GM23338 (cell line): Measurements from ENCODE around the gene SETDB2. TPM values are rescaled to one million over a fixed set of nuclear protein-coding genes. Genes with fewer than 3 reads are reported as not detected.

Experiments
- ATAC-seq: fragments of 200-7000 bp; cut with Tn5 transposase; 3 replicates; pipeline ENCODE4 v1.9.1; 2020
- DNase-seq: peaks from one replicate; pipeline ENCODE4 v3.0.0-alpha.2; 2015; ENCODE audit warnings: low spot score
- H2AFZ ChIP-seq: fragments of 200-600 bp; sonication (generic); 2 replicates; pipeline ENCODE4 v1.8.0; 2016; ENCODE audit warnings: antibody characterized with exemption, mild to moderate bottlenecking, moderate library complexity
- H3F3A ChIP-seq: fragments of 200-600 bp; sonication (generic); replicated peaks from 2 replicates; pipeline ENCODE4 v1.8.0; 2017; ENCODE audit warnings: antibody characterized with exemption, mixed run types, low read depth
- H3K27ac ChIP-seq: fragments of 200-600 bp; sonication (generic); 2 replicates; pipeline ENCODE4 v1.6.1; 2016; ENCODE audit warnings: low read depth
- H3K27me3 ChIP-seq: fragments of 200-600 bp; sonication (generic); 2 replicates; pipeline ENCODE4 v1.8.0; 2016; ENCODE audit warnings: mild to moderate bottlenecking, mixed run types, moderate library complexity; ENCODE audit not compliant: insufficient read depth
- H3K36me3 ChIP-seq: fragments of 200-600 bp; sonication (generic); 2 replicates; pipeline ENCODE4 v1.8.0; 2016; ENCODE audit warnings: mild to moderate bottlenecking; ENCODE audit not compliant: insufficient read depth
- H3K4me1 ChIP-seq: fragments of 200-600 bp; sonication (generic); 2 replicates; pipeline ENCODE4 v1.8.0; 2016; ENCODE audit warnings: mild to moderate bottlenecking, moderate library complexity; ENCODE audit not compliant: insufficient read depth
- H3K4me2 ChIP-seq: fragments of 200-600 bp; sonication (generic); 2 replicates; pipeline ENCODE4 v1.7.1; 2017; ENCODE audit warnings: mixed run types
- H3K4me3 ChIP-seq: fragments of 200-600 bp; sonication (generic); 2 replicates; pipeline ENCODE4 v1.6.1; 2016; ENCODE audit warnings: mixed run types
- H3K79me2 ChIP-seq: fragments of 200-600 bp; sonication (generic); replicated peaks from 2 replicates; pipeline ENCODE4 v1.8.0; 2017; ENCODE audit warnings: mild to moderate bottlenecking; ENCODE audit not compliant: insufficient read depth
- H3K9me2 ChIP-seq: fragments of 200-600 bp; sonication (generic); 2 replicates; pipeline ENCODE4 v1.8.0; 2017; ENCODE audit not compliant: insufficient read depth
- H4K20me1 ChIP-seq: fragments of 200-600 bp; sonication (generic); replicated peaks from 2 replicates; pipeline ENCODE4 v1.8.0; 2017; ENCODE audit warnings: mild to moderate bottlenecking; ENCODE audit not compliant: insufficient read depth
- H3K27ac Mint-ChIP-seq: 2 replicates; pipeline ENCODE4 v1.8.0; 2020; ENCODE audit warnings: inconsistent platforms, mild to moderate bottlenecking, moderate library complexity, mixed read lengths
- H3K27me3 Mint-ChIP-seq: 3 replicates; pipeline ENCODE4 v1.8.0; 2022; ENCODE audit warnings: low read depth, mild to moderate bottlenecking, moderate library complexity, mixed read lengths, inconsistent platforms; ENCODE audit not compliant: insufficient read depth, poor library complexity
- H3K36me3 Mint-ChIP-seq: 3 replicates; pipeline ENCODE4 v1.8.0; 2021; ENCODE audit warnings: low read depth, mild to moderate bottlenecking, inconsistent platforms, moderate library complexity, mixed read lengths
- H3K4me1 Mint-ChIP-seq: 3 replicates; pipeline ENCODE4 v1.8.0; 2020; ENCODE audit warnings: mild to moderate bottlenecking, inconsistent platforms, mixed read lengths
- H3K4me3 Mint-ChIP-seq: 3 replicates; pipeline ENCODE4 v1.8.0; 2021; ENCODE audit warnings: moderate library complexity, mild to moderate bottlenecking, inconsistent platforms, mixed read lengths
- H3K9me3 Mint-ChIP-seq: 3 replicates; pipeline ENCODE4 v1.8.0; 2020; ENCODE audit warnings: moderate library complexity, mild to moderate bottlenecking, inconsistent platforms, mixed read lengths
- CTCF ChIP-seq, 2 experiments: fragments of 200-600 bp in 1 of 2; sonication (generic) in 1 of 2; conservative IDR thresholded peaks; 2 replicates each; pipeline versions ENCODE4 v1.5.1 to v1.6.1; 2016 to 2017; ENCODE audit warnings: antibody characterized with exemption in 2 of 2, low read depth in 2 of 2, mild to moderate bottlenecking in 2 of 2, moderate library complexity in 1 of 2
- ETS1 ChIP-seq: IDR thresholded peaks from 2 replicates; pipeline ENCODE4 v1.6.1; 2016; ENCODE audit warnings: antibody characterized with exemption
- NANOG ChIP-seq: IDR thresholded peaks from 2 replicates; pipeline ENCODE4 v1.6.1; 2016; ENCODE audit warnings: antibody characterized with exemption, borderline replicate concordance
- REST ChIP-seq: IDR thresholded peaks from one replicate; pipeline ENCODE4 v1.6.1; 2018; ENCODE audit warnings: antibody characterized with exemption; ENCODE audit not compliant: unreplicated experiment
- STAT1 ChIP-seq: IDR thresholded peaks from one replicate; pipeline ENCODE4 v1.6.1; 2016; ENCODE audit warnings: antibody characterized with exemption; ENCODE audit not compliant: unreplicated experiment
- polyA plus RNA-seq: library from polyadenylated mRNA; unstranded; fragments of >200 nt; fragmentation: Nextera tagmentation; extraction: Ambion mirVana; gene quantifications from 2 replicates; pipeline ENCODE4 v1.2.1, GENCODE V29; 2016
- total RNA-seq: library from RNA; depleted of rRNA; stranded (reverse); fragments of >200 nt; shearing (Covaris generic); gene quantifications from 2 replicates; pipeline ENCODE4 v1.2.3, GENCODE V29; 2014

SETDB2 gene
- total and polyA plus RNA-seq, 2 experiments from 2014 or later: 4.6 to 5.8 TPM

GRCh38 chr13:49532593-49532992 is 88.5 kb downstream of the SETDB2 start:
- H3K36me3 Mint-ChIP-seq: peaks cover 7% of the 10 kb centered on the region; the same call in 1 of the 3 replicates

More at GRCh38 chr13:49532593-49532992, 88.5 kb downstream of the SETDB2 start:
- Histone ChIP-seq H4K20me1 (no peaks in the 10 kb centered on the region), H3K4me1 (no peaks in the 10 kb centered on the region), H3K27me3 (no peaks in the 10 kb centered on the region), H3F3A (no peaks in the 10 kb centered on the region), H3K79me2 (no peaks in the 10 kb centered on the region), H3K9me2 (no peaks in the 10 kb centered on the region), H3K4me3 (no peak overlapping the region), H3K36me3 (no peaks in the 10 kb centered on the region), H2AFZ (no peak overlapping the region), H3K27ac (no peak overlapping the region), H3K4me2 (no peak overlapping the region)
- Mint-ChIP-seq H3K27ac (no peak overlapping the region), H3K9me3 (no peaks in the 10 kb centered on the region), H3K27me3 (no peaks in the 10 kb centered on the region), H3K4me1 (no peaks in the 10 kb centered on the region), H3K4me3 (no peak overlapping the region)
- TF ChIP-seq NANOG (no peak), CTCF (conservative IDR thresholded peaks at IDR 0.05; ENCODE audit: low read depth in 2 of 2) (no peak), ETS1 (no peak), REST (no peak), STAT1 (no peak)
- DNase-seq (no peak), ATAC-seq (no peak)
